Measurements from ENCODE around the gene DCANP1.
A peak's percentile ranks its signal among the peaks of the same experiment; 100 is the strongest.

DCANP1 gene

GRCh38 chr5:135480511-135480910 lies 33.4 kb upstream of the DCANP1 start:
- DNase-seq (ENCODE audit: low read depth in 2 of 2), result no peak

- DNase-seq (ENCODE audit: low read depth in 2 of 2), result no peak
Observed at GRCh38 chr5:135478938-135479337, 31.8 kb upstream of the DCANP1 start.

- no peak for DNase-seq (ENCODE audit: low read depth in 2 of 2)
Observed at GRCh38 chr5:135477613-135478066, 30.5 kb upstream of the DCANP1 start.

DNA sequence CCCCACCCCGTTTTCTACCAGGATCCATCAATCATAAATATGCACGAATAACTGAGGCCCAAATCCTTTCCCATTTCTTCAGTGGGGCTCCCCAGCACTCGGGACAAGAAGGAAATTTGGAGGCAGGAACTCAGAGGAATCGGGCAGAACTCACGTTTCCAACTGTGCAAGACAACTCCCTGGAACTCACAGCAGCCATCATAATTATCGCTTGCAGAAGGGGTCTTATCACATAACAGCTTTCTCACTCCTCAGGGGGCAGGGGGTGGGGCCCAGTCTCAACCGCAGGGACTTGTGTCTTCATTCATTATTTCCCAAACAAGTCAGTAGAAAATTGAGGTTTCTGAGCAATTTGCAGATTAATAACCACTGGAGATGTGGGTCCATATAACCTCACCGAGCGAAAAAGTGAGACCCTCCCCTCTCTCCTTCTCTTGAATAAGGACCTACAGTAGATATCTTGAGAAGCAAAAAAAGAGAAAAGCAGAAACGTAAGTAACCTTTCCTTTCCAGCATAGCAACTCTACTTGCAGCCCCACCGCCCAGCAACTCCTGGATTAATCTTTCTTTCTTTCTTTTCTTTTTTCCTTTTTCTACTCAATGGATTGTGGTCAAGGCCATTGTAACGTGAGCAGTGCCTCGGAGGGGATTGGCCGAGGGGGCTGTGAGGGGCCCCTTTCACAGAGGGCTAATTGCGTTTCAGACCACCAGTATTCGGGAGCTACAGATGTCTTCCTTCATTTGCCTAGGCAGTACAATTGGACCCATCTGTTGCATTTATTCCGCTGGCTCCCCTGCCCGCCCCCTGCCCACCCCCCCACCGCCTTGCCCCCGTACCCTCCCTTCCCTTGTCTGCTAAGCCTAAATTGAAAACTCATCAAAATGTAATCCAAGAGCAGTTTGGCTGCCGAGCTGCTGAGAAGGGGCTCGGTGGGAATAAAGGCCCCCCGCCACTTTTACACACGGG lies 29.8 kb upstream of the DCANP1 start:
- DNase-seq (ENCODE audit: low read depth in 2 of 2), result no peak

DNA sequence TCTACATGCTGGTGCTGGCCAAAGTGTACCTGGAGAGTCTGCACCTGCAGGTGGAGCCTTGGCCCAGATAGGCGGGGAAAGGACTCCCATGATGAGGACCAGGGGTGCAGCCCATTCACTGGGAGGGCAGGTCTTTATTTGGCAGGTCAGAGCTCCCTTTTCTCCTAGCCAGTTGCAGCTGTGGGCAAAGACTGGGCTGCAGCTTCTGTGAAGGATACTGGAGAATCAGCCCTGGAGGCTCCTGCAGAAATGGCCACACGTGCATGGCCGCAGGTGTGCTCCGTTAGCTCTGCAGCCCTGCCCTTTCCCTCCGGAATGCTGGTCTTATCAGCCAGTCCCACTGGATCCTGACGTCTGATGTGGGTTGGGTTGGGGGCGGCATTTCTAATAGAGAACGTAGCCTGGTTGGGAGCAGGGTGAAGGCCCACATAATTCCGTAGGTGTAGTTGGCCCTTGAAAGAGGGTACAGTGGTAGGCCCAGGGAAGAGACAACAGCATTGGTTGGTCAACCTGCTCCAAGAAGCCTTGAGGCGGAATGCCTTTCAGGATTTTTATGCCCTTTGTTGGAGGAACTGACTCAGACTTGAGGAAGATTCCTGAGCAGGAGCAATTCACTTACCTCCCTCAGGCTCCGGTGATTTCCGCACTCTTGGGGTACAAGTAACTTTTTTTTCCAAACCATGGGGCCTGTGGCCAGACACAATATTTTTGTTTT lies 27.0 kb upstream of the DCANP1 start:
- no peak for DNase-seq (ENCODE audit: low read depth in 2 of 2)

- DNase-seq (ENCODE audit: low read depth in 2 of 2), result no peak
Observed at GRCh38 chr5:135472141-135472540, 25.0 kb upstream of the DCANP1 start.

DNA sequence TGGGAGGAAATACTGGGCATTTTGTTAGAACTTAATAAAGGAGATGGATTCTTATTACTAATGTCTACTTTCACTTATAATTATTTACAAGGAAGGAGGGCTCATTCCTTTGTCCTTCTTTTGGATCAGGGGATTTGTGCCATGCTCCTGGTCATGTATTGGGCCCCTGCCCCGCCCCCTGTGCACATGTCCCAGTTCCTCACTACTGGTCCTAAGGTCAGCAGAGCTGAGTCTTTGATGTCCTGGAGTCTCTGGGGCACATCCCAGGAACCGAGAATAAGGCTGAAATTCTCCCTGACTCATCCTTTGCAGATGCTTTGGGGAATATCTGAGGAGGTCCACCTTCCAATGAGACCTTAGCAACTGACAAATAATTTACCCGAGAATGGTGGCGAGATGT lies 24.6 kb upstream of the DCANP1 start:
- no peak for DNase-seq (ENCODE audit: low read depth in 2 of 2)

DNA sequence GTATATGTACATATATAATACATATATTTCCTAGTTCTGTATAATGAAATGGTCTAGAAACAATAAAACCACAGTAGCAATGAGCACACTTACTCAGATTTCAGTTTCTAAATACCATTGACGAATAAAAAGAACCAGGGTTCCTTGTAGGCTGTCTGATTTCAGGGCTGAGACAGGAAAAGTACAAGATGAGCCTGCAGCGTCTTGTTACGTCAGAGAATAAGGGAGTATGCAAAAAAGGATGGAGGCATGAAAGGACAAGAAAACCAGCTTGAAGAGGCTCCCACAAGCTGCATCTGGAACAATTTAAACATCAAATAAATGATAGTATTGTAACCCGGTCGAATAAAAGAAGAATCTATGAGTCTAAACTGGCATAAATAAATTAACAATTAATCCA lies 22.8 kb upstream of the DCANP1 start:
- DNase-seq (ENCODE audit: low read depth in 2 of 2), result no peak

- no peak for DNase-seq (ENCODE audit: low read depth in 2 of 2)
Observed at GRCh38 chr5:135468541-135468940, 21.4 kb upstream of the DCANP1 start.

DNA sequence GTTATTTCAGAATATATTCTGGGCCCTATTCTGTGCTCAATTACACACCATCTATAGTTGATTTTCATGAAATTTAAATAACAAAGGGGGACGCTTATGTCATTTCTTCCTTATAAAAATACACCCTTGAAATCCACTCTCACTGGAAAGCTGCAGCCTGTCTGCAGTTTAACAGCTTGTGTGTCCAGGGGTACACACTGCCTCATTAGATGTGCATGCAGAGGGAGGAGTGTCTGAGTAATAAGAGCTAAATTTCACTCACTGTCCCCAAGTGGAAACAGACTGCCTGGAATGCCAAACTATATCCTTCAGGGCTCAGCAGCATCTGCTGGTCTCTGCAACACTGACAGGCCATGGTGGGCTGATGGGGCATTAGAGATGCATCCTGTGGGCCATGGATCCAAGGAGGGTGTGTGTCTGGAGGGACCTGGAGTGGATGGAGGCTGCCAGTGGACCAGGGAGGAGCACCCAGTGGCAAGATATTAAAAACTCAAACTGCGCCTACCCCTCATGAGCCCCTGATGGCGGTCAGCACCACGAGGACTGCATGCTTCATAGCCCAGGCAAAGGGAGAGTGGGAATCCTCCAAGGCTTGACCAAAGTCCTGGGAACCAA lies 20.8 kb upstream of the DCANP1 start:
- no peak for DNase-seq (ENCODE audit: low read depth in 2 of 2)

DNA sequence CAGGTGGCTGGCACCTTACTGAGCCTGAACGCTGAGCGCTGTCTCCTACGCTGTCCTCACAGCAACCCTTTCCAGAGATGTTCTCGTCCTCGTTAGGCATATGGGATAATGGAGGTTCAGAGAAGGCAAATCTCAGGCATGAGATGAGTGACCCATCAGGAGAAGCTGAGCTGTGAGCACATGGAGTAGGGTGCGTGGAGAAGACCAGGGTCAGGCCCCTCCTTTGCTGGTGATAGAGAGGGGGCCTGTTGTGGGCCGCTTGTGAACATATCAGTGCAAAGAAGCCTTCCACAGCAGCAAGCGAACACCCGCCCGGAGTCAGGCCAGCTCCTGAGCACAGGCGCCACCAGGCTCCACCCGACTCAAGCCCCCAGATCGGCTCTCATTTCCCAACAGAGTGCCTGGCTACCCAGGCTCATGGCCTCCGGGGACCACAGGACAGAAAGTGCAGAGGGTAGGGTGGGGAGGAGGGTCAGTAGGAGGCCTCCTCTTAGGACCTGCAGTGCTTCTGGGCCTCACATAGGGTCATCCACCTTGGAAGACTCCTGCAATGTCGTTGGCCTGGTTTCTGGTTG lies 20.0 kb upstream of the DCANP1 start:
- DNase-seq (ENCODE audit: low read depth in 2 of 2), result no peak

- peak; percentile 35 to 47 for DNase-seq (ENCODE audit: low read depth in 2 of 2)
Observed at GRCh38 chr5:135466178-135467050, 19.3 kb upstream of the DCANP1 start.

DNA sequence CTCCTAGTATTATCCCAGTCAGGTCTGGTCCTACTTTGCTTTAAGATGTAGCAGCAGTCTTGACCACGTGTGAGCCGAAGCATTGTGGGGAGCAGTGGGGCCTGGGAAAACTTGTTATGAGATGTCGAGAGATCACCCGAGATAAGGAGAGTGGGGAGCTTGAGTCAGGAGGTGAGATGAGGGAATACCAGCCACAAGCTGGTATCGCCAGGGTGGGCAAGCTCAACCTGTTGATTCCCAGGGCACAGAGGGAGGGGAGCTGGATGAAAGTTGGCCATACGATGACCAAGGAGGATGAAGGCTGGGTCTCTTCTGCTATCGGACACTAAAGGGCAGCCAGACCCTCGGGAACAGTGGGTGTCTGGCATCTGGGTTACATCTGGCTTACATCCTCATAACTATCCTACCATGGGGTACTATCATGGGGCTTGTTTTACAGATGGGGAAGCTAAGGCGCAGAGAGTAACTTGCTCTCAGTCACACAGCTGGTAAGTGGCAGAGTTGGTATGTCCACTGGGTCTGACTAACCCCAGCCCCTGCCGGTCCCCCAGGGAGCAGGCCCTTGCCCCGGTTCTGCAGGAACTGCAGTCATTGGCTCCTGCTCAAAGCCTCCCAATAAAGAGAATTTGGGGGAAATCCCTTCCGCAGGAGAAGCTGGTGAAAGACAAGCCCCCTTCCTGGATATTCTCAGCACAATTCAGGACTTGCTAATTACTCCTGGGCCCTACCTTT lies 18.4 kb upstream of the DCANP1 start:
- no peak for DNase-seq (ENCODE audit: low read depth in 2 of 2)

GRCh38 chr5:135462304-135462703 lies 15.2 kb upstream of the DCANP1 start:
- DNase-seq (ENCODE audit: low read depth in 2 of 2), result no peak

GRCh38 chr5:135461481-135462151 lies 14.5 kb upstream of the DCANP1 start:
- no peak for DNase-seq (ENCODE audit: low read depth in 2 of 2)

DNA sequence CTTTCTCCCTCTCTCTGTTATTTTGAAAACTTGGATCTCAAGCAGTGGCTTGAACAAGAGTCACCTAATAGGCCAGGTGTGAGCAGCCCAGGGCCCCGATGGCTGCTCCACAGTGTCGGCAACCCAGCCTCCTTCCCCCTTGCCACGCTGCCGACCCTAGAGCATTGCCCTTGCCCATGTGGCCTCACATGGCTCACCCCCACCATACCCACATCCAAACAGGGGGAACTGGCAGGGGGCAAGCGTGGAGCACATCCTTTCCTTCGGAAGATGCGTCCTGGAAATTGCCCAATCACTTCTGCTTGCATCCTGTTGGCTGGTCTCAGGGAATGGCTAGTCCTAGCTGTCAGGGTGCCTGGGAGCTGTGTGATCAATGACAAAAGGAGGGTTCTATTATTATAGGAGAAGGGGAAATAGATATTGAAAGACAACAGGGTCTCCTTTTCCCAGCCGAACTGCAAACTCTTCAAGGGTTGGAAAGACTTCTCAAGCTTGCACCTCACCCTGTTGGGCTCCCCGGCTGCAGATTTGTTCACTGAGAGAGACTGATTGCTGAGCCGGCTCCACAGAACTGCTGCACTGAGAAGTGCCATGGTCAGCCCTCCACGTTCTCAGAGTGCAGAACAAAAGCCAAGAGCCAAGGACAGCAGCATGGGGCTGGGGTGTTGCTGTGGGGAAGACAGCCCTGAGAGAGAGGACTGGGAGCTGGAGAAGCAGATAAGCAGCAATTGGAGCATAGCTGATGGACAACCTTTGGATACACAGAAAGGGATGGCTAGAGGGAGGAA lies 13.3 kb upstream of the DCANP1 start:
- DNase-seq (ENCODE audit: low read depth in 2 of 2), result no peak

DNA sequence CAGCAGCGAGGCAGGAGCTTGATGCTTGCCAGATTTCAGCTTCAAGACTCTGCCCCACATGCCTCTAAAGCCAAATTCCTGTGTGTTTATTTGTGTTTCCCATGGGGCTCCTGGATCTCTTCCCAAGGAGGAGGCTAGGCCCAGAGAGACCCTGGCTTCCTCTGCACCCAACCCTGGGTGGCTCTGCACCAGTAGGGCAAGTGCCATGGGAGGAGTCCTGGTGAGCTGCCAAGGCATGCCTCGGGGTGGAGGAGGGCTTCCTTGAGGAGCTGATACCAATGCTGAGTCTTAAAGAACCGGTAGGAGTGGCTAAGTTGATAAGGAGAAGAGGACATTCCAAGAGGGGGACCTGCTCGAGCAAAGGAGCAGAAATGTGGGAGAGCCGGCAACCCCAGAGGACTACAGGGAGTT lies 11.8 kb upstream of the DCANP1 start:
- DNase-seq (ENCODE audit: low read depth in 2 of 2), result no peak

DNA sequence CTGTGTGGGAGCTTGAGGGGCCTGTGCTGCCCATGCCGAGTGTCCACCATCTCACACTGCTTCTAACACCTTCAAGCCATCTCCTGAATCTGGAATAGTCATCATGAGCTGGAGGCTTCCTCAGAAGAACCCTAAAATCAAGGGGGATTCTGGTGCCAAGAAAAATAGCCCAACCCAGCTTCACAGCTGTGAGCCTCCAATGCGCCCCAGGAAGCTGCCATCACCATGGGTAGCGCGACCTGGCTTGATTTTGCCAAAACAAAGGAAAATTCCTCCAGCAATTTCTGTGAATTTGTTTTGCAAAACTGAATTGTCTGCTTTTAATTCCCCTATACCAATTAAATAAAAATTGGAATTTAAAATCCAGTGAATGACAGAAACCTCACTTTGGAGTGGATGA lies 11.2 kb upstream of the DCANP1 start:
- no peak for DNase-seq (ENCODE audit: low read depth in 2 of 2)

Data from stimulated activated CD8-positive, alpha-beta memory T cell treated with anti-CD3 and anti-CD28 coated beads, Interleukin-2, amount 100 ng/mL, for 1 hour (primary cell).